Gastrocnemius medialis (tissue), 4 donors: ENCODE measurements around the gene ZNF841.

Experiments
- CTCF ChIP-seq, 5 experiments: fragments of 450-650 bp in 3 of 5; fragments of 200-600 bp in 2 of 5; sonication (generic) in 2 of 5; IDR thresholded peaks in 4 of 5; conservative IDR thresholded peaks in 1 of 5; 1 replicate in 4 of 5; 2 replicates in 1 of 5; pipeline ENCODE4 v1.5.1; 2016 to 2019; ENCODE audit warnings: antibody characterized with exemption in 5 of 5, mild to moderate bottlenecking in 3 of 5, moderate library complexity in 3 of 5
- POLR2A ChIP-seq, 2 donors: fragments of 450-650 bp; IDR thresholded peaks; one replicate each; pipeline ENCODE4 v1.6.1; 2017; ENCODE audit warnings: antibody characterized with exemption in 2 of 2, mild to moderate bottlenecking in 2 of 2, moderate library complexity in 2 of 2

GRCh38 chr19:52142001-52142595 is 46.5 kb upstream of the ZNF841 start:
- no peak for TF ChIP-seq CTCF (IDR thresholded peaks at IDR 0.05 in 4 of 5, conservative IDR thresholded peaks at IDR 0.05 in 1 of 5)
- no peak for TF ChIP-seq POLR2A (IDR thresholded peaks at IDR 0.05)
